Neural progenitor cell (in vitro differentiated cells): ENCODE measurements around the gene POR.

Source experiments
- EZH2 ChIP-seq: fragments of 200-600 bp; sonication (generic); IDR thresholded peaks from 2 replicates; pipeline ENCODE4 v1.6.1; 2017; ENCODE audit warnings: antibody characterized with exemption, mild to moderate bottlenecking, moderate library complexity
- EZH2phosphoT487 ChIP-seq: fragments of 200-600 bp; sonication (generic); IDR thresholded peaks from 2 replicates; pipeline ENCODE4 v1.6.1; 2017; ENCODE audit warnings: antibody characterized with exemption
- TF ChIP-seq, protein P1 (sequence below): fragments of 200-600 bp; sonication (generic); IDR thresholded peaks from 2 replicates; pipeline ENCODE4 v1.5.1; 2017; ENCODE audit warnings: antibody characterized with exemption, mild to moderate bottlenecking

DNA sequence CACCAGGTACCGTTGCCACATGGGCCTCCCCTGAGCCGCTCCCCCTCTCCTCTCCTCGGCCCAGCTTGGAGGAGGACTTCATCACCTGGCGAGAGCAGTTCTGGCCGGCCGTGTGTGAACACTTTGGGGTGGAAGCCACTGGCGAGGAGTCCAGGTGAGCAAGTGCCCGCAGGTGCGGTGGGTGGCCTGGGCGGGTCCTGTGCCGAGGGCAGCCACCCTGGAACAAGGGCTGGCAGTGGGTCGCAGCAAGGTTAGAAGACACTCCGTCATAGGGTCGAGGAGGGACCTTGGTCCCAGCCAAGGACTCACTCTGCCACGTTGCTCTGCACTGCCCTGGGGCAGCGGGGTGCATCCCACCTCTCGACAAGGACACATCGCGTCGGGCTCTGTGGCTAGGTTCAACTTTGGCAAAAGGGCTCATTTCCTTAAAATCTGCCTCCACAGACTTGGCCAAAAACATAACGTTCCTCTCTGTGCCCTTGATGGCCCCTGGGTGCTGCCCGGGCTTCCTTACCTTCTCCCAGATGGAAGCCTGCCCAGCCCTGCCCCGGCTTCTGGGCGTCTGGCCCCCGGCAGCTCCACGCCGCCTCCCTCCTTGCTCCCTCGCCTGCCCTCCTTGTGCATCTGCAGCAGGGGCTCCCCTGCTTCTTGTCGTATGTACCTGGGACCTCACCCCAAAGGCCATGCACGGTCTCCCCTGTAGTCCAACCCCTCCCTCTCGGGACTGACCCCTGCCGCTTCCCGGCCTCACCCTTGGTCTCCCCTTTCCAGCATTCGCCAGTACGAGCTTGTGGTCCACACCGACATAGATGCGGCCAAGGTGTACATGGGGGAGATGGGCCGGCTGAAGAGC, 66.7 kb downstream of the POR start:
- TF ChIP-seq, protein P1, sequence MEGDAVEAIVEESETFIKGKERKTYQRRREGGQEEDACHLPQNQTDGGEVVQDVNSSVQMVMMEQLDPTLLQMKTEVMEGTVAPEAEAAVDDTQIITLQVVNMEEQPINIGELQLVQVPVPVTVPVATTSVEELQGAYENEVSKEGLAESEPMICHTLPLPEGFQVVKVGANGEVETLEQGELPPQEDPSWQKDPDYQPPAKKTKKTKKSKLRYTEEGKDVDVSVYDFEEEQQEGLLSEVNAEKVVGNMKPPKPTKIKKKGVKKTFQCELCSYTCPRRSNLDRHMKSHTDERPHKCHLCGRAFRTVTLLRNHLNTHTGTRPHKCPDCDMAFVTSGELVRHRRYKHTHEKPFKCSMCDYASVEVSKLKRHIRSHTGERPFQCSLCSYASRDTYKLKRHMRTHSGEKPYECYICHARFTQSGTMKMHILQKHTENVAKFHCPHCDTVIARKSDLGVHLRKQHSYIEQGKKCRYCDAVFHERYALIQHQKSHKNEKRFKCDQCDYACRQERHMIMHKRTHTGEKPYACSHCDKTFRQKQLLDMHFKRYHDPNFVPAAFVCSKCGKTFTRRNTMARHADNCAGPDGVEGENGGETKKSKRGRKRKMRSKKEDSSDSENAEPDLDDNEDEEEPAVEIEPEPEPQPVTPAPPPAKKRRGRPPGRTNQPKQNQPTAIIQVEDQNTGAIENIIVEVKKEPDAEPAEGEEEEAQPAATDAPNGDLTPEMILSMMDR = no peak
- no peak for TF ChIP-seq EZH2
- no peak for TF ChIP-seq EZH2phosphoT487
